NCI-H2196 treated with DMSO at 0.1 percent for 48 hours (cell line): ENCODE results near the gene FOXM1.

ENCODE experiments used
- DNase-seq: peaks from one replicate; lab custom pipeline; 2025; ENCODE audit not compliant: unreplicated experiment; lab: John Stamatoyannopoulos, UW

Gene FOXM1

GRCh38 chr12:2842948-2843347 is 34.0 kb downstream of the FOXM1 start:
- DNase-seq, result no peak

- no peak for DNase-seq
Observed at GRCh38 chr12:2841056-2841650, 35.8 kb downstream of the FOXM1 start.

- no peak for DNase-seq
Observed at GRCh38 chr12:2836574-2836973, 40.4 kb downstream of the FOXM1 start.

- DNase-seq, result no peak
Observed at GRCh38 chr12:2835691-2836403, 41.1 kb downstream of the FOXM1 start.

GRCh38 chr12:2834581-2835491 is 42.1 kb downstream of the FOXM1 start, which contains the start of gene NRIP2:
NRIP2 (minus strand) TSS chr12:2835035; CDS start chr12:2834983, 52 bp downstream.
- DNase-seq, result no peak

GRCh38 chr12:2833810-2834209 is 43.2 kb downstream of the FOXM1 start:
- no peak for DNase-seq

GRCh38 chr12:2833327-2833726 is 43.6 kb downstream of the FOXM1 start:
- no peak for DNase-seq

GRCh38 chr12:2832550-2833127 is 44.3 kb downstream of the FOXM1 start:
- no peak for DNase-seq

GRCh38 chr12:2829275-2829674 is 47.7 kb downstream of the FOXM1 start:
- DNase-seq, result no peak

- no peak for DNase-seq
Observed at GRCh38 chr12:2826721-2827515, 50.1 kb downstream of the FOXM1 start.

GRCh38 chr12:2826036-2826435 is 50.9 kb downstream of the FOXM1 start:
- DNase-seq, result no peak

- no peak for DNase-seq
Observed at GRCh38 chr12:2825132-2825531, 51.8 kb downstream of the FOXM1 start.

- DNase-seq, result no peak
Observed at GRCh38 chr12:2824541-2824940, 52.4 kb downstream of the FOXM1 start.

GRCh38 chr12:2823483-2823882 is 53.5 kb downstream of the FOXM1 start:
- DNase-seq, result no peak

- DNase-seq, result no peak
Observed at GRCh38 chr12:2820432-2820831, 56.5 kb downstream of the FOXM1 start.

GRCh38 chr12:2819810-2820209 is 57.2 kb downstream of the FOXM1 start:
- DNase-seq, result no peak

- DNase-seq, result peak; percentile 17
Observed at GRCh38 chr12:2813214-2814185, 63.5 kb downstream of the FOXM1 start.

- DNase-seq, result peak; percentile 76
Observed at GRCh38 chr12:2812290-2813213, 64.4 kb downstream of the FOXM1 start, which contains the start of gene ITFG2. ITFG2 (plus strand) TSS chr12:2812668; CDS start chr12:2812761, 93 bp downstream.
